Tibial nerve (tissue), 4 donors: ENCODE results near the gene SLC1A1.

Experiments
- EP300 ChIP-seq, 2 donors: sonication (generic); formaldehyde crosslinking; IDR thresholded peaks; one replicate each; pipeline ENCODE4 v1.6.1; 2017; ENCODE audit warnings: antibody characterized with exemption in 2 of 2, mild to moderate bottlenecking in 1 of 2
- POLR2A ChIP-seq, 2 donors: fragments of 450-650 bp; IDR thresholded peaks; one replicate each; pipeline ENCODE4 v1.6.1; 2017; ENCODE audit warnings: antibody characterized with exemption in 2 of 2, mild to moderate bottlenecking in 2 of 2, moderate library complexity in 2 of 2
- TF ChIP-seq, protein P1 (sequence below), 5 experiments: fragments of 200-600 bp in 3 of 5; fragments of 450-650 bp in 2 of 5; sonication (generic) in 3 of 5; IDR thresholded peaks; one replicate each; pipeline ENCODE4 v1.5.1; 2016 to 2019; ENCODE audit warnings: antibody characterized with exemption in 5 of 5, mild to moderate bottlenecking in 3 of 5, moderate library complexity in 2 of 5

DNA sequence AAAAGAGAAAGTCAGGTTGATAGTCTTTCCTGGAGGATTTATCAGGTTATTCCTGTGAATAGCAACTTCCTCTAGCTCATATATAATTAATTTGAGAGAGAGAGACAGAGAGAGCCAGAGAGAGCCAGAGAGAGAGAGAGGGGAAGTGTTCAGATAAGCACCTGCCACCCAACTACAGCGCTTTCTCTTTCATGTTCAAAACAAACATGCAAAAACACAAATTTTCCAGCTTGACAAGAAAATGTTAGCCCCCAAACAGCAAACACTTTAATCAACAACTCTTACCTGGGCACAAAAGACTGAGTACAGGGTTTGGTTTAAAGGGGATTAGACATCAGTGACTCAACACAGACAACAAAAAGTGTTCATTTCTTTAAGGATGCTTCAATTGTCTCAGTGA is 110.1 kb downstream of the SLC1A1 start:
- TF ChIP-seq, protein P1, sequence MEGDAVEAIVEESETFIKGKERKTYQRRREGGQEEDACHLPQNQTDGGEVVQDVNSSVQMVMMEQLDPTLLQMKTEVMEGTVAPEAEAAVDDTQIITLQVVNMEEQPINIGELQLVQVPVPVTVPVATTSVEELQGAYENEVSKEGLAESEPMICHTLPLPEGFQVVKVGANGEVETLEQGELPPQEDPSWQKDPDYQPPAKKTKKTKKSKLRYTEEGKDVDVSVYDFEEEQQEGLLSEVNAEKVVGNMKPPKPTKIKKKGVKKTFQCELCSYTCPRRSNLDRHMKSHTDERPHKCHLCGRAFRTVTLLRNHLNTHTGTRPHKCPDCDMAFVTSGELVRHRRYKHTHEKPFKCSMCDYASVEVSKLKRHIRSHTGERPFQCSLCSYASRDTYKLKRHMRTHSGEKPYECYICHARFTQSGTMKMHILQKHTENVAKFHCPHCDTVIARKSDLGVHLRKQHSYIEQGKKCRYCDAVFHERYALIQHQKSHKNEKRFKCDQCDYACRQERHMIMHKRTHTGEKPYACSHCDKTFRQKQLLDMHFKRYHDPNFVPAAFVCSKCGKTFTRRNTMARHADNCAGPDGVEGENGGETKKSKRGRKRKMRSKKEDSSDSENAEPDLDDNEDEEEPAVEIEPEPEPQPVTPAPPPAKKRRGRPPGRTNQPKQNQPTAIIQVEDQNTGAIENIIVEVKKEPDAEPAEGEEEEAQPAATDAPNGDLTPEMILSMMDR (IDR thresholded peaks at IDR 0.05), result no peak
- TF ChIP-seq EP300 (IDR thresholded peaks at IDR 0.05) (no peak), POLR2A (IDR thresholded peaks at IDR 0.05) (no peak)
